HCEC 1CT (cell line): ENCODE data around the gene DRC7.
"Not testable (repeated sequence)": the region's sequence is repeated elsewhere in the genome, so short reads cannot be mapped to it uniquely, and the experiment has no call there.

Source experiments
- DNase-seq: peaks from one replicate; pipeline ENCODE4 v3.0.0-alpha.2; 2017

The DRC7 gene

GRCh38 chr16:57765160-57765728 is 70.6 kb downstream of the DRC7 start:
- no peak for DNase-seq

GRCh38 chr16:57766714-57767348 is 72.2 kb downstream of the DRC7 start:
- DNase-seq: no peak

GRCh38 chr16:57769541-57770145 is 75.0 kb downstream of the DRC7 start:
- DNase-seq: no peak

- DNase-seq: no peak
Measured at GRCh38 chr16:57770361-57770760, 75.8 kb downstream of the DRC7 start.

GRCh38 chr16:57771141-57771785 is 76.7 kb downstream of the DRC7 start:
- DNase-seq: no peak

- DNase-seq: no peak
Measured at GRCh38 chr16:57773019-57773418, 78.4 kb downstream of the DRC7 start.

GRCh38 chr16:57773655-57774295 is 79.2 kb downstream of the DRC7 start:
- DNase-seq: no peak

GRCh38 chr16:57774705-57775285 is 80.2 kb downstream of the DRC7 start:
- DNase-seq: no peak

- no peak for DNase-seq
Measured at GRCh38 chr16:57775661-57776469, 81.3 kb downstream of the DRC7 start.

GRCh38 chr16:57778658-57779057 is 84.1 kb downstream of the DRC7 start:
- DNase-seq: no peak

GRCh38 chr16:57779836-57780235 is 85.2 kb downstream of the DRC7 start:
- not testable (repeated sequence) for DNase-seq

- no peak for DNase-seq
Measured at GRCh38 chr16:57781349-57781740, 86.7 kb downstream of the DRC7 start.
